HEK293 (cell line): Measurements from ENCODE around the gene STS.
"Not testable (repeated sequence)": the region's sequence is repeated elsewhere in the genome, so short reads cannot be mapped to it uniquely, and the experiment has no call there.

Source experiments
- CTCF ChIA-PET: fragments of 350-600 bp; formaldehyde crosslinking; extraction: SDS; loops from one replicate; lab custom pipeline; 2021; ENCODE audit warnings: antibody characterized with exemption; lab: Yijun Ruan, JAX
- POLR2A ChIA-PET: fragments of 300-600 bp; formaldehyde crosslinking; extraction: SDS; loops from one replicate; lab custom pipeline; 2020; ENCODE audit warnings: antibody characterized with exemption, inconsistent platforms; lab: Yijun Ruan, JAX
- H3K27ac ChIP-seq: fragments of 200-500 bp; sonication (Bioruptor generic); 2 replicates; pipeline ENCODE4 v1.5.1; 2014; ENCODE audit warnings: low read depth, low read length, control low read depth, inconsistent platforms; ENCODE audit errors: extremely low read depth
- H3K36me3 ChIP-seq, 2 experiments: fragments of 200-500 bp in 1 of 2; sonication (Bioruptor generic) in 1 of 2; 1 replicate in 1 of 2; 2 replicates in 1 of 2; pipeline ENCODE4 v1.5.1; 2014 to 2017; ENCODE audit warnings: inconsistent platforms in 2 of 2, low read length in 2 of 2; ENCODE audit not compliant: control insufficient read depth in 2 of 2, insufficient read depth in 1 of 2
- H3K4me1 ChIP-seq: fragments of 200-500 bp; sonication (Bioruptor generic); 2 replicates; pipeline ENCODE4 v1.5.1; 2014; ENCODE audit warnings: mild to moderate bottlenecking, low read length, inconsistent platforms; ENCODE audit not compliant: control insufficient read depth, insufficient read depth
- H3K4me3 ChIP-seq: 2 replicates; pipeline ENCODE4 v1.5.1; 2011; ENCODE audit warnings: low read depth, mild to moderate bottlenecking, control low read depth, low read length, moderate library complexity
- H3K9me3 ChIP-seq: fragments of 200-500 bp; sonication (Bioruptor generic); 2 replicates; pipeline ENCODE4 v1.5.1; 2014; ENCODE audit warnings: low read depth, low read length, inconsistent platforms; ENCODE audit not compliant: control insufficient read depth, insufficient read depth
- FEZF1 ChIP-seq: fragments of 450-650 bp; formaldehyde crosslinking; IDR thresholded peaks from 2 replicates; pipeline ENCODE4 v1.5.1; 2016; ENCODE audit warnings: missing biosample characterization, missing genetic modification characterization
- IKZF3 ChIP-seq: fragments of 450-650 bp; IDR thresholded peaks from 2 replicates; pipeline ENCODE4 v1.5.0; 2018; ENCODE audit warnings: missing biosample characterization, mild to moderate bottlenecking, missing genetic modification characterization, moderate library complexity
- KLF16 ChIP-seq: fragments of 450-650 bp; formaldehyde crosslinking; IDR thresholded peaks from 2 replicates; pipeline ENCODE4 v1.5.1; 2017; ENCODE audit warnings: missing biosample characterization, missing genetic modification characterization
- OVOL3 ChIP-seq: fragments of 450-650 bp; formaldehyde crosslinking; IDR thresholded peaks from 2 replicates; pipeline ENCODE4 v1.5.1; 2016; ENCODE audit warnings: missing biosample characterization, missing genetic modification characterization
- PRDM1 ChIP-seq: fragments of 450-650 bp; formaldehyde crosslinking; IDR thresholded peaks from 2 replicates; pipeline ENCODE4; 2016; ENCODE audit warnings: missing biosample characterization, missing genetic modification characterization
- SCRT2 ChIP-seq: fragments of 450-650 bp; formaldehyde crosslinking; IDR thresholded peaks from 2 replicates; pipeline ENCODE4 v1.5.1; 2016; ENCODE audit warnings: missing biosample characterization, missing genetic modification characterization
- SP7 ChIP-seq: fragments of 450-650 bp; formaldehyde crosslinking; IDR thresholded peaks from 2 replicates; pipeline ENCODE4 v1.5.1; 2016; ENCODE audit warnings: missing biosample characterization, missing genetic modification characterization
- ZNF146 ChIP-seq: fragments of 450-650 bp; formaldehyde crosslinking; IDR thresholded peaks from 2 replicates; pipeline ENCODE4 v1.5.1; 2016; ENCODE audit warnings: missing biosample characterization, missing genetic modification characterization
- ZNF23 ChIP-seq: fragments of 450-650 bp; formaldehyde crosslinking; IDR thresholded peaks from 2 replicates; pipeline ENCODE4 v1.5.1; 2016; ENCODE audit warnings: missing biosample characterization, missing genetic modification characterization, borderline replicate concordance
- ZNF239 ChIP-seq: fragments of 450-650 bp; formaldehyde crosslinking; IDR thresholded peaks from 2 replicates; pipeline ENCODE4 v1.5.1; 2016; ENCODE audit warnings: missing biosample characterization, missing genetic modification characterization
- ZNF404 ChIP-seq: fragments of 450-650 bp; formaldehyde crosslinking; IDR thresholded peaks from 2 replicates; pipeline ENCODE4 v1.5.1; 2017; ENCODE audit warnings: missing biosample characterization, missing genetic modification characterization
- ZNF433 ChIP-seq: fragments of 450-650 bp; formaldehyde crosslinking; IDR thresholded peaks from 2 replicates; pipeline ENCODE4 v1.5.1; 2016; ENCODE audit warnings: missing biosample characterization, missing genetic modification characterization, low read depth
- ZNF473 ChIP-seq: fragments of 450-650 bp; formaldehyde crosslinking; IDR thresholded peaks from 2 replicates; pipeline ENCODE4 v1.5.1; 2017; ENCODE audit warnings: missing biosample characterization, missing genetic modification characterization
- ZNF596 ChIP-seq: fragments of 450-650 bp; IDR thresholded peaks from 2 replicates; pipeline ENCODE4 v1.5.0; 2018; ENCODE audit warnings: missing biosample characterization, mild to moderate bottlenecking, missing genetic modification characterization, moderate library complexity
- ZNF768 ChIP-seq: fragments of 450-650 bp; formaldehyde crosslinking; IDR thresholded peaks from 2 replicates; pipeline ENCODE4 v1.5.1; 2018; ENCODE audit warnings: missing biosample characterization, mild to moderate bottlenecking, missing genetic modification characterization
- ZNF776 ChIP-seq: fragments of 450-650 bp; formaldehyde crosslinking; IDR thresholded peaks from 2 replicates; pipeline ENCODE4 v1.5.0; 2017; ENCODE audit warnings: missing biosample characterization, missing genetic modification characterization, borderline replicate concordance
- ZNF791 ChIP-seq: fragments of 450-650 bp; formaldehyde crosslinking; IDR thresholded peaks from 2 replicates; pipeline ENCODE4 v1.5.1; 2016; ENCODE audit warnings: missing biosample characterization, missing genetic modification characterization
- ZXDB ChIP-seq: fragments of 450-650 bp; formaldehyde crosslinking; IDR thresholded peaks from 2 replicates; pipeline ENCODE4 v1.5.1; 2016; ENCODE audit warnings: missing biosample characterization, missing genetic modification characterization
- TF ChIP-seq, protein P1 (sequence below): fragments of 450-650 bp; formaldehyde crosslinking; IDR thresholded peaks from 2 replicates; pipeline ENCODE4 v1.5.1; 2016; ENCODE audit warnings: missing biosample characterization, missing genetic modification characterization
- TF ChIP-seq, protein P2 (sequence below): fragments of 450-650 bp; formaldehyde crosslinking; conservative IDR thresholded peaks from 2 replicates; pipeline ENCODE4 v1.5.1; 2016; ENCODE audit warnings: low read depth, missing biosample characterization, missing genetic modification characterization

Gene STS

DNA sequence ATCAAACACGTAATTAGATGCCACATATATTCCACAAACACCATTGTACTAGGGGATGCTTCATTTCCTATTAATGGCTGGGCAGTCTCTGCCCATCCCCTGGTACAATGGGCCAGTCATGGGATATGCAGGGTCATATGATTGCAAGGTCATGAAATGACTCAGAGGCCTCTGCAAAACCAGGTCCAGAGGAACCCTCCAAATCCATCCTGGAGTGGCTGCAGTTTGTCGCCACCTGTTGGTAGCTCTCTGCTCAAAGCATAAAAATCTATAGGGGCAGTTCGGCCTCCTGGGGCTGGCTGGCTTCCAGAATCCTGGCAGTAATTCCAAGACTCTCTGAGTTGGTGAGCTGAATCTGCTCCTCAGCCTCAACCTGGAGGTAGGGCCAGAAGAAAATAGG, 23.4 kb downstream of the STS start (continued):
- no peak for TF ChIP-seq ZNF596 (tag by site-specific recombination)
- TF ChIP-seq ZNF791 (tag by site-specific recombination) = no peak
- TF ChIP-seq SCRT2 (tag by site-specific recombination) = no peak
- TF ChIP-seq ZNF473 = no peak
- TF ChIP-seq ZXDB (tag by site-specific recombination) = no peak

DNA sequence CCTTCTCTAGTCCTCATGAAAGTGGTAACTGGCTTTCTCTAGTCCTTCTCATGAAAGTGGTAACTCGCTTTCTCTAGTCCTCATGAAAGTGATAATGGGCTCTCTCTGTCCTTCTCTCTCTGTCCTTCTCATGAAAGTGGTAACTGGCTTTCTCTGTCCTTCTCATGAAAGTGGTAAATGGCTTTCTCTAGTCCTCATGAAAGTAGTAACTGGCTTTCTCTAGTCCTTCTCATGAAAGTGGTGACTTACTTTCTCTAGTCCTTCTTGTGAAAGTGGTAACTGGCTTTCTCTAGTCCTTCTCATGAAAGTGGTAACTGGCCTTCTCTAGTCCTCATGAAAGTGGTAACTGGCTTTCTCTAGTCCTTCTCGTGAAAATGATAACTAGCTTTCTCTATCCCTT, 31.3 kb downstream of the STS start:
- TF ChIP-seq PRDM1 (tag by site-specific recombination) = peak; percentile 90
- H3K36me3 ChIP-seq, H3K4me1 ChIP-seq, H3K4me3 ChIP-seq, H3K9me3 ChIP-seq, H3K27ac ChIP-seq, CTCF ChIA-PET, POLR2A ChIA-PET: not testable (repeated sequence)

DNA sequence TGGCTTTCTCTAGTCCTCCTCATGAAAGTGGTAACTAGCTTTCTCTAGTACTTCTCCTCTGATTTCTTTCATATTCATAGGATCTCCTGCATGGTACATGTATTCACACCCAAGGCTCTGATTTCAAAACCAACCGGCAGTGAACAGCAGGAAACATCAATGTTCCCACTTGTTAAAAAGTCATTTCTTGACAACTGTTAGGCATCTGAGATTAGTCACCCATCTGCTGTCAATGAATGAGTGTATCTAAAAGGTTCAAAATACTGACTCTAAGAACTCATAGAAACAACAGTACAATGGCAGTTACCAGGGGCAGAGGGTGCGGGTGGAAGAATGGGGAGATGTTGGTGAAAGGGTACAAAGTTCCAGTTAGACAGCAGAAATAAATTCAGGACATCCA, 31.9 kb downstream of the STS start:
- H3K4me1 ChIP-seq = no peaks in the 10 kb centered on the region
- no peak overlapping the region for H3K4me3 ChIP-seq
- no peak for TF ChIP-seq ZNF404
- no peaks in the 10 kb centered on the region for H3K9me3 ChIP-seq
- no peak overlapping the region for H3K27ac ChIP-seq
- H3K36me3 ChIP-seq = no peaks in the 10 kb centered on the region
- CTCF ChIA-PET = no interaction called here
- POLR2A ChIA-PET = no interaction called here

DNA sequence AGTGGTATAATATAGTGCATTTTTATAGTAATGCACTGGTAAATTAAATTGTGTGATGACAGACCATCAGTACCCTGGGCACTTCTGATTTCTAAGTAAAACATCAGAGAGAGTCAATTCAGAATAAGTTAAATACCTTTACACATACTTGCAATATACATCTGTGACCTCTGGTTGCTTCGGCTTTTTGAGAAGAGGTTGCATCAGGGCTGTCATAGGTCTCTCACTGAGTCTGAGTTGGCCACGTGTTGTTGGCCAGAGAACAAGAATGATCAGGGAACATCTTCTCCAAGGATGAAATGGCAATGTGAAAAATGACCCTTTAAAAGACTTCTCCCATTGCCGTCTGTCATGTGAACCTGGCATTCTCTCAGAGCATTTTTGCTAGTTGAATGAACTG, 37.3 kb downstream of the STS start:
- CTCF ChIA-PET = no interaction called here
- POLR2A ChIA-PET = no interaction called here
- Histone ChIP-seq H3K36me3 (no peaks in the 10 kb centered on the region), H3K9me3 (no peaks in the 10 kb centered on the region), H3K27ac (no peak overlapping the region), H3K4me3 (no peak overlapping the region), H3K4me1 (no peaks in the 10 kb centered on the region)
- no peak for TF ChIP-seq ZNF23 (tag by site-specific recombination)
- TF ChIP-seq, protein P1, sequence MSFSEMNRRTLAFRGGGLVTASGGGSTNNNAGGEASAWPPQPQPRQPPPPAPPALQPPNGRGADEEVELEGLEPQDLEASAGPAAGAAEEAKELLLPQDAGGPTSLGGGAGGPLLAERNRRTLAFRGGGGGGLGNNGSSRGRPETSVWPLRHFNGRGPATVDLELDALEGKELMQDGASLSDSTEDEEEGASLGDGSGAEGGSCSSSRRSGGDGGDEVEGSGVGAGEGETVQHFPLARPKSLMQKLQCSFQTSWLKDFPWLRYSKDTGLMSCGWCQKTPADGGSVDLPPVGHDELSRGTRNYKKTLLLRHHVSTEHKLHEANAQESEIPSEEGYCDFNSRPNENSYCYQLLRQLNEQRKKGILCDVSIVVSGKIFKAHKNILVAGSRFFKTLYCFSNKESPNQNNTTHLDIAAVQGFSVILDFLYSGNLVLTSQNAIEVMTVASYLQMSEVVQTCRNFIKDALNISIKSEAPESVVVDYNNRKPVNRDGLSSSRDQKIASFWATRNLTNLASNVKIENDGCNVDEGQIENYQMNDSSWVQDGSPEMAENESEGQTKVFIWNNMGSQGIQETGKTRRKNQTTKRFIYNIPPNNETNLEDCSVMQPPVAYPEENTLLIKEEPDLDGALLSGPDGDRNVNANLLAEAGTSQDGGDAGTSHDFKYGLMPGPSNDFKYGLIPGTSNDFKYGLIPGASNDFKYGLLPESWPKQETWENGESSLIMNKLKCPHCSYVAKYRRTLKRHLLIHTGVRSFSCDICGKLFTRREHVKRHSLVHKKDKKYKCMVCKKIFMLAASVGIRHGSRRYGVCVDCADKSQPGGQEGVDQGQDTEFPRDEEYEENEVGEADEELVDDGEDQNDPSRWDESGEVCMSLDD = no peak
- no peak for TF ChIP-seq SP7 (tag by site-specific recombination)
- TF ChIP-seq ZNF146 (tag by site-specific recombination) = no peak

DNA sequence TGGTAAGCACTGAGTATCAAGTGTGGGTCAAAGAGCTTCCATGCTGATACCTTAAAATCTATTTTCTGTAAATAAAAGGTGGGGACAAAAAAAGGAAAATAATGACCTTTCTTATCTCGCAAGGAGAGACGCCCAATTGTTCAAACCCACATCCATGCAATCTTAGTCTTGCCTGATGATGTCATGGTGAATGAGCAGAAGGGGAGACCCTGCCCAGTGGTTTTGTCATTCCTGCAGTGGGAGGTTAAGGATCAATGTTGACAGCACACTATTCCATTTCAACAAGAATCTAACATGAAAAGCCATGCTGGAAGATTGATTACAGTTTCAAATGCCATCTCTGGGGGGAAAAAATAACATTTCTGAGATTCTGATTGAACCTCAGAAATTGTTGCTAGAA, 41.2 kb downstream of the STS start:
- Histone ChIP-seq H3K4me1 (no peaks in the 10 kb centered on the region), H3K4me3 (no peak overlapping the region), H3K9me3 (no peaks in the 10 kb centered on the region), H3K36me3 (no peaks in the 10 kb centered on the region), H3K27ac (no peak overlapping the region)
- POLR2A ChIA-PET = no interaction called here
- CTCF ChIA-PET = no interaction called here
- TF ChIP-seq KLF16 (tag by site-specific recombination) = no peak
- no peak for TF ChIP-seq ZNF768 (tag by site-specific recombination)
- TF ChIP-seq ZNF146 (tag by site-specific recombination) = no peak
- TF ChIP-seq, protein P2, sequence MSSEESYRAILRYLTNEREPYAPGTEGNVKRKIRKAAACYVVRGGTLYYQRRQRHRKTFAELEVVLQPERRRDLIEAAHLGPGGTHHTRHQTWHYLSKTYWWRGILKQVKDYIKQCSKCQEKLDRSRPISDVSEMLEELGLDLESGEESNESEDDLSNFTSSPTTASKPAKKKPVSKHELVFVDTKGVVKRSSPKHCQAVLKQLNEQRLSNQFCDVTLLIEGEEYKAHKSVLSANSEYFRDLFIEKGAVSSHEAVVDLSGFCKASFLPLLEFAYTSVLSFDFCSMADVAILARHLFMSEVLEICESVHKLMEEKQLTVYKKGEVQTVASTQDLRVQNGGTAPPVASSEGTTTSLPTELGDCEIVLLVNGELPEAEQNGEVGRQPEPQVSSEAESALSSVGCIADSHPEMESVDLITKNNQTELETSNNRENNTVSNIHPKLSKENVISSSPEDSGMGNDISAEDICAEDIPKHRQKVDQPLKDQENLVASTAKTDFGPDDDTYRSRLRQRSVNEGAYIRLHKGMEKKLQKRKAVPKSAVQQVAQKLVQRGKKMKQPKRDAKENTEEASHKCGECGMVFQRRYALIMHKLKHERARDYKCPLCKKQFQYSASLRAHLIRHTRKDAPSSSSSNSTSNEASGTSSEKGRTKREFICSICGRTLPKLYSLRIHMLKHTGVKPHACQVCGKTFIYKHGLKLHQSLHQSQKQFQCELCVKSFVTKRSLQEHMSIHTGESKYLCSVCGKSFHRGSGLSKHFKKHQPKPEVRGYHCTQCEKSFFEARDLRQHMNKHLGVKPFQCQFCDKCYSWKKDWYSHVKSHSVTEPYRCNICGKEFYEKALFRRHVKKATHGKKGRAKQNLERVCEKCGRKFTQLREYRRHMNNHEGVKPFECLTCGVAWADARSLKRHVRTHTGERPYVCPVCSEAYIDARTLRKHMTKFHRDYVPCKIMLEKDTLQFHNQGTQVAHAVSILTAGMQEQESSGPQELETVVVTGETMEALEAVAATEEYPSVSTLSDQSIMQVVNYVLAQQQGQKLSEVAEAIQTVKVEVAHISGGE = no peak
- no peak for TF ChIP-seq FEZF1 (tag by site-specific recombination)
- no peak for TF ChIP-seq ZNF239 (tag by site-specific recombination)
- no peak for TF ChIP-seq IKZF3 (tag by site-specific recombination)
- no peak for TF ChIP-seq ZNF433 (tag by site-specific recombination)
- no peak for TF ChIP-seq ZNF776 (tag by site-specific recombination)
- TF ChIP-seq OVOL3 (tag by site-specific recombination) = no peak
- TF ChIP-seq ZXDB (tag by site-specific recombination) = no peak
